Measurements from ENCODE around the gene DNAJC5.

GRCh38 chr20:63973160-63973479 is 78.2 kb downstream of the DNAJC5 start:
- no peak for TF ChIP-seq CTCF (IDR thresholded peaks at IDR 0.05; ENCODE audit: low read depth, low read length, poor library complexity, severe bottlenecking)
- no peak for TF ChIP-seq EZH2phosphoT487 (IDR thresholded peaks at IDR 0.05; ENCODE audit: borderline replicate concordance, low read length)

Data from DOHH2 (cell line).